Brain microvascular endothelial cell (primary cell): ENCODE data around the gene NACA2.

Experiments
- DNase-seq: peaks from one replicate; pipeline ENCODE4 v3.0.0-alpha.2; 2020
- H3K27ac ChIP-seq: fragments of 250-450 bp; sonication (Bioruptor Pico); 2 replicates; pipeline ENCODE4 v1.5.1; 2020; ENCODE audit warnings: mild to moderate bottlenecking, moderate library complexity
- H3K27me3 ChIP-seq: fragments of 250-450 bp; sonication (Bioruptor Pico); replicated peaks from 2 replicates; pipeline ENCODE4 v1.5.1; 2020; ENCODE audit warnings: mild to moderate bottlenecking
- H3K36me3 ChIP-seq: fragments of 250-450 bp; sonication (Bioruptor Pico); replicated peaks from 2 replicates; pipeline ENCODE4 v1.5.1; 2020; ENCODE audit warnings: mild to moderate bottlenecking
- H3K4me3 ChIP-seq: 2 replicates; pipeline ENCODE4 v1.5.1; 2011; ENCODE audit warnings: low read depth, mild to moderate bottlenecking, control low read depth, low read length, moderate library complexity
- CTCF ChIP-seq: IDR thresholded peaks from 2 replicates; pipeline ENCODE4 v1.5.1; 2011; ENCODE audit warnings: low read depth, mild to moderate bottlenecking, moderate library complexity, low read length, control low read depth, inconsistent platforms; ENCODE audit errors: missing control alignments
- in situ Hi-C: cut with HindIII; loops from 2 replicates; pipeline ENCODE4 v1.10.0; 2017; ENCODE audit warnings: low sequenced_read_pairs, low pct_ligation_motif_present

NACA2 gene

DNA sequence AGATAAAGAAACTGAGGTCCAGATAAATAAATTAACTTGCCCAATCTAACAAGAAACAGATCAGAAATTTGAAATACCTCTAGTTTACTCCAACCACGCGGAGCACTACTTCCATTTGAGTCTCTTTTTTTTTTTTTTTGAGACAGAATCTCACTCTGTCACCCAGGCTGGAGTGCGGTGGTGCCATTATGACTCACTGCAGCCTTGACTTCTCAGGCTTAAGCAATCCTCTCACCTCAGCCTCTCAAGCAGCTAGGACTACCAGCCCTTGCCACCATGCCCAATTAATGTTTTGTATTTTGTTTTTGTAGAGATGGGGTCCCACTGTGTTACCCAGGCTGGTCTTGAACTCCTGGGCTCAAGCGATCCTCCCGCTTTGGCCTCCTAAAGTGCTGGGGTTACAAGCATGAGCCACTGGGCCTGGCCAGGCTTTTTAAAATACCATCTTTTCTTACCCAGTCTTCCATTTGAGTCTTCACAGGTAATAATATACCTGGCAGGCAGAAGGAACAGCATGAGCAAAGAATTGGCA is 3.3 kb upstream of the NACA2 start:
- H3K27ac ChIP-seq: no peak overlapping the region
- no peak overlapping the region for H3K4me3 ChIP-seq
- no peaks in the 10 kb centered on the region for H3K27me3 ChIP-seq
- in situ Hi-C loops: no loop called here
- no peak for TF ChIP-seq CTCF
- DNase-seq: no peak
- H3K36me3 ChIP-seq: no peaks in the 10 kb centered on the region

- no peak for DNase-seq
- Histone ChIP-seq H3K4me3 (no peak overlapping the region), H3K36me3 (no peaks in the 10 kb centered on the region), H3K27ac (no peak overlapping the region), H3K27me3 (no peaks in the 10 kb centered on the region)
- TF ChIP-seq CTCF: no peak
- in situ Hi-C loops: no loop called here
Measured at GRCh38 chr17:61593426-61593825, 2.4 kb upstream of the NACA2 start.

- no peak for TF ChIP-seq CTCF
- DNase-seq: no peak
- H3K4me3 ChIP-seq: no peak overlapping the region
- no peaks in the 10 kb centered on the region for H3K36me3 ChIP-seq
- H3K27me3 ChIP-seq: no peaks in the 10 kb centered on the region
- in situ Hi-C loops: no loop called here
- no peak overlapping the region for H3K27ac ChIP-seq
Measured at GRCh38 chr17:61591930-61592329, 911 bp upstream of the NACA2 start.

DNA sequence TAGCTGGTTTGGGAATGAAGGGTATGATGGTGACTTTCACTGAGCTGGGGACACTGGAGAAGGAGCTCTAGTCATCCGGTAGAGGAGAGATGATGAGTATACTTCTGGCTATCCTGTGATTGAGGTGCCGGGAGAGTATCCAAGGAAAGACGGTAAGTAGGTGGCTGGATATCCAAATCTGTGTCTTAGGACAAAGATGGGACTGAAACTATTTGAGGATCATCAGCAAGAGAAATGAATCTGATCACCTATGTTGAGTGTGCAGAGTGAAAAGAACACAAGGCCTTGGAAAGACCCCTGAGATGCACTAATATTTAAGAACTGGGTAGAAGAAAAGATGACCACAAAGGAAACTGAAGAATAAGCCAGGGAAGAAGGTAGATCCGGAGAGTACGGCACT is 1.0 kb downstream of the NACA2 start:
- Histone ChIP-seq H3K27me3 (no peaks in the 10 kb centered on the region), H3K36me3 (no peaks in the 10 kb centered on the region), H3K27ac (no peak overlapping the region), H3K4me3 (no peak overlapping the region)
- in situ Hi-C loops: no loop called here
- no peak for TF ChIP-seq CTCF
- no peak for DNase-seq

DNA sequence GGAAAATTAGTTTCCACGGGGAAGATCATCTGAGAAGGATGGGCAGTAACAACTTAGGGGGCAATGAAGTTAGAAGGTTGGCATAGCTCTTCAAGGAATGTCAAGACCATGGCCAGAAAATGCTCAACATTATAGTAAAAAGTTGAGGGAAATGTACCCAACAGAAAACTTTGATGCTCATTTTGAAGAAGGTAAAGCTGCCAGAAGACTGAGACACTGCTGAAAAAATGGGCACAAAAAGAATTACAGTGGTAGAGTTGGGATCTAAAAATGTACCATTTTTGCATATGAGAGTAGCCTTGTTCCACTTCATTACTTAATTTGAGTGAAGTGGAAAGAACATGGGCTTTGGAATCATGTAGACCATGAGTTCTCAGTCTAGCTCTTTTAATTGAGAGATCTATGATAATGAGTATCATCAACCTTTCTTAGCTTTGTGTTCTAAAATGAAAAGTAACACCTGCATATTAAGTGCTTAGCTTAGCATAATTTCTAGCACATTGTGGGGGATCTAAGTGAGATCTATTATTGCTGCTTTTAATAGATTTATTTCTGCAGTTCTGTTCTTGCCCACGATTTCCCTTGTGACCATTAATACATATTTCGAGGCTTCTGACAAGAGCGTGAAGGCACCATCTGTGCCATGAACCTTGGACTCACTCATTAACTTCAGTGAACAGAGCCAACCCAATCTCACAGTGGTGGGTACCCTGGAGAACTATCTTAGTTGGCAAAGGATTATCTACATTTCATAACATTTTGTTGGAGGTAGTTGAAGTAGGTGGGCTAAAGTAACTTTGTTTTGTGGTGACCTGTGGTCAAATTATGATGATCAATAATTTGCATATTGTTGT is 3.0 kb downstream of the NACA2 start:
- no peaks in the 10 kb centered on the region for H3K36me3 ChIP-seq
- no peak overlapping the region for H3K4me3 ChIP-seq
- in situ Hi-C loops: no loop called here
- no peak overlapping the region for H3K27ac ChIP-seq
- DNase-seq: no peak
- H3K27me3 ChIP-seq: no peaks in the 10 kb centered on the region
- TF ChIP-seq CTCF: no peak
